HCT116 (cell line): ENCODE data around the gene CCL28. TPM values are rescaled to one million over a fixed set of nuclear protein-coding genes. Genes with fewer than 3 reads are reported as not detected.
"Not testable (repeated sequence)": the region's sequence is repeated elsewhere in the genome, so short reads cannot be mapped to it uniquely, and the experiment has no call there.

Experiments used
- ATAC-seq: fragments of 200-7000 bp; cut with Tn5 transposase; 2 replicates; pipeline ENCODE4 v1.9.1; 2020; ENCODE audit warnings: mild to moderate bottlenecking, moderate library complexity
- BruUV-seq: library from RNA; stranded (reverse); fragments of 400-500 nt; replicated peaks from 2 replicates; lab custom pipeline; 2021; lab: Mats Ljungman, UMichigan
- CTCF ChIA-PET: fragments of 300-600 bp; sonication (Branson Sonifier 250); formaldehyde crosslinking; loops from one replicate; lab custom pipeline; 2021; ENCODE audit warnings: antibody characterized with exemption; lab: Charles Lee
- POLR2A ChIA-PET: fragments of 300-600, 350-600 bp; sonication (Branson Sonifier 250); formaldehyde crosslinking; loops from one replicate; lab custom pipeline; 2021; ENCODE audit warnings: antibody characterized with exemption; lab: Charles Lee
- RAD21 ChIA-PET, 2 experiments: fragments of 300-600 bp; sonication (Branson Sonifier 250); formaldehyde crosslinking; loops; one replicate each; lab custom pipeline; 2023; ENCODE audit warnings: low total read pairs in 2 of 2; ENCODE audit not compliant: uncharacterized antibody in 2 of 2, unreplicated experiment in 2 of 2, low non-redundant PET in 1 of 2; lab: Charles Lee
- DNase-seq: peaks from one replicate; pipeline ENCODE4 v3.0.0-alpha.2; 2010; ENCODE audit warnings: low read depth, low spot score
- H2AFZ ChIP-seq: fragments of 200-600 bp; shearing (Covaris generic), sonication (generic); 2 replicates; pipeline ENCODE4 v1.6.1; 2017; ENCODE audit warnings: low read depth, mixed run types, mixed read lengths, antibody characterized with exemption, low read length; ENCODE audit not compliant: poor library complexity, severe bottlenecking
- H3K27ac ChIP-seq: 2 replicates; pipeline ENCODE4 v1.5.1; 2012; ENCODE audit warnings: low read depth, low read length
- H3K27me3 ChIP-seq: fragments of 200-600 bp; sonication (generic); 2 replicates; pipeline ENCODE4 v1.6.1; 2016; ENCODE audit warnings: mixed run types, low read length, mixed read lengths; ENCODE audit not compliant: insufficient read depth
- H3K36me3 ChIP-seq, 2 experiments: fragments of 200-500 bp in 1 of 2; fragments of 200-600 bp in 1 of 2; sonication (Bioruptor generic) in 1 of 2; sonication (generic) in 1 of 2; 2 replicates each; pipeline versions ENCODE4 v1.5.1 to v1.6.1; 2014 to 2016; ENCODE audit warnings: low read length in 2 of 2, inconsistent platforms in 1 of 2, mixed read lengths in 1 of 2, mixed run types in 1 of 2; ENCODE audit not compliant: insufficient read depth in 2 of 2, control insufficient read depth in 1 of 2
- H3K4me1 ChIP-seq, 2 experiments: fragments of 200-600 bp in 1 of 2; sonication (generic) in 1 of 2; 2 replicates each; pipeline versions ENCODE4 v1.5.1 to v1.6.1; 2012 to 2017; ENCODE audit warnings: low read length in 2 of 2, inconsistent platforms in 1 of 2, mild to moderate bottlenecking in 1 of 2, mixed read lengths in 1 of 2, mixed run types in 1 of 2, moderate library complexity in 1 of 2; ENCODE audit not compliant: insufficient read depth in 2 of 2, control insufficient read depth in 1 of 2
- H3K4me2 ChIP-seq: fragments of 200-600 bp; sonication (generic); 2 replicates; pipeline ENCODE4 v1.6.1; 2017; ENCODE audit warnings: mixed run types, low read length, mixed read lengths
- H3K4me3 ChIP-seq, 2 experiments: fragments of 200-600 bp in 1 of 2; sonication (generic) in 1 of 2; replicated peaks in 1 of 2; 2 replicates each; pipeline ENCODE4 v1.5.1; 2011 to 2016; ENCODE audit warnings: low read length in 2 of 2, control low read depth in 1 of 2, low read depth in 1 of 2, mild to moderate bottlenecking in 1 of 2, mixed read lengths in 1 of 2, mixed run types in 1 of 2
- H3K79me2 ChIP-seq: fragments of 200-600 bp; sonication (generic); 2 replicates; pipeline ENCODE4 v1.6.1; 2017; ENCODE audit warnings: mild to moderate bottlenecking, mixed run types, low read length, moderate library complexity, mixed read lengths; ENCODE audit not compliant: insufficient read depth
- H3K9ac ChIP-seq: fragments of 200-600 bp; sonication (generic); 2 replicates; pipeline ENCODE4 v1.6.1; 2016; ENCODE audit warnings: low read length, mixed read lengths
- H3K9me2 ChIP-seq: fragments of 200-600 bp; sonication (generic), shearing (Covaris generic); 2 replicates; pipeline ENCODE4 v1.6.1; 2017; ENCODE audit warnings: mixed run types, mild to moderate bottlenecking, moderate library complexity; ENCODE audit not compliant: insufficient read depth
- H3K9me3 ChIP-seq, 2 experiments: fragments of 200-500 bp in 1 of 2; fragments of 200-600 bp in 1 of 2; sonication (Bioruptor generic) in 1 of 2; sonication (generic) in 1 of 2; 2 replicates each; pipeline ENCODE4 v1.6.1; 2014 to 2017; ENCODE audit warnings: low read length in 2 of 2, mixed read lengths in 2 of 2, inconsistent platforms in 1 of 2, low read depth in 1 of 2, mild to moderate bottlenecking in 1 of 2, mixed run types in 1 of 2, moderate library complexity in 1 of 2; ENCODE audit not compliant: control insufficient read depth in 1 of 2, insufficient read depth in 1 of 2
- H4K20me1 ChIP-seq: fragments of 200-600 bp; sonication (generic), shearing (Covaris generic); 2 replicates; pipeline ENCODE4 v1.6.1; 2017; ENCODE audit warnings: mixed run types, mild to moderate bottlenecking, moderate library complexity; ENCODE audit not compliant: insufficient read depth
- ATF3 ChIP-seq: IDR thresholded peaks from 2 replicates; pipeline ENCODE4 v1.6.1; 2012
- CBX3 ChIP-seq: IDR thresholded peaks from 2 replicates; pipeline ENCODE4 v1.6.1; 2012; ENCODE audit warnings: low read depth
- ELF1 ChIP-seq: IDR thresholded peaks from 2 replicates; pipeline ENCODE4 v1.6.1; 2012; ENCODE audit warnings: low read depth, borderline replicate concordance
- EZH2phosphoT487 ChIP-seq: fragments of 200-600 bp; IDR thresholded peaks from 2 replicates; pipeline ENCODE4 v1.6.1; 2018; ENCODE audit warnings: antibody characterized with exemption, borderline replicate concordance
- FOSL1 ChIP-seq: IDR thresholded peaks from 2 replicates; pipeline ENCODE4 v1.6.1; 2012; ENCODE audit warnings: low read depth
- POLR2A ChIP-seq: IDR thresholded peaks from 2 replicates; pipeline ENCODE4 v1.7.0; 2011; ENCODE audit warnings: borderline replicate concordance; ENCODE audit not compliant: insufficient read depth, insufficient read length; ENCODE audit errors: extremely low read depth
- POLR2AphosphoS5 ChIP-seq: IDR thresholded peaks from 2 replicates; pipeline ENCODE4 v1.6.1; 2011; ENCODE audit warnings: mild to moderate bottlenecking, low read depth, low read length, moderate library complexity
- SRF ChIP-seq: IDR thresholded peaks from 2 replicates; pipeline ENCODE4 v1.6.1; 2012; ENCODE audit warnings: low read depth
- TCF7L2 ChIP-seq: IDR thresholded peaks from 2 replicates; pipeline ENCODE4 v1.7.0; 2011; ENCODE audit warnings: borderline replicate concordance, inconsistent platforms; ENCODE audit not compliant: insufficient read depth, insufficient read length; ENCODE audit errors: extremely low read depth
- YY1 ChIP-seq: IDR thresholded peaks from 2 replicates; pipeline ENCODE4 v1.6.1; 2011; ENCODE audit warnings: low read length, low read depth, moderate library complexity, mild to moderate bottlenecking; ENCODE audit not compliant: insufficient replicate concordance; ENCODE audit errors: extremely low read depth
- ZFX ChIP-seq: fragments of 450-650 bp; IDR thresholded peaks from 2 replicates; pipeline ENCODE4 v1.6.1; 2017
- intact Hi-C: fragments of 100-400 bp; cut with micrococcal nuclease; formaldehyde crosslinking; loops from 2 replicates; pipeline ENCODE4 v1.10.0; 2022
- total RNA-seq: library from RNA; stranded (reverse); gene quantifications from one replicate; pipeline ENCODE4 v1.2.1, GENCODE V29; 2021; ENCODE audit not compliant: unreplicated experiment

Gene CCL28
- total RNA-seq, 1 experiment from 2014 or later: 0.25 TPM

GRCh38 chr5:43367909-43368669 is 44.1 kb downstream of the CCL28 start:
- Histone ChIP-seq H3K4me1 (no peaks in the 10 kb centered on the region), H3K27me3 (no peaks in the 10 kb centered on the region), H3K4me3 (no peak overlapping the region), H3K9me2 (no peaks in the 10 kb centered on the region), H3K27ac (no peak overlapping the region), H2AFZ (no peak overlapping the region), H3K36me3 (no peaks in the 10 kb centered on the region), H3K9ac (no peak overlapping the region), H3K4me2 (no peak overlapping the region), H4K20me1 (no peaks in the 10 kb centered on the region), H3K79me2 (no peaks in the 10 kb centered on the region), H3K9me3 (no peaks in the 10 kb centered on the region)
- intact Hi-C loops: no loop called here
- TF ChIP-seq TCF7L2: no peak
- no peak for TF ChIP-seq POLR2A
- no peak for TF ChIP-seq SRF
- no peak for TF ChIP-seq EZH2phosphoT487
- no peak for TF ChIP-seq ZFX
- TF ChIP-seq ATF3: no peak
- no peak for TF ChIP-seq ELF1
- TF ChIP-seq YY1: no peak
- ChIA-PET POLR2A (no interaction called here), CTCF (no interaction called here), RAD21 (no interaction called here)
- DNase-seq (no peak), ATAC-seq (no peak)
- BruUV-seq: no TSS peak

GRCh38 chr5:43367453-43367852 is 44.7 kb downstream of the CCL28 start:
- intact Hi-C loops: no loop called here
- no peak for ATAC-seq
- Histone ChIP-seq H3K36me3 (no peaks in the 10 kb centered on the region), H3K4me1 (no peaks in the 10 kb centered on the region), H4K20me1 (no peaks in the 10 kb centered on the region), H3K27me3 (no peaks in the 10 kb centered on the region), H3K27ac (no peak overlapping the region), H3K4me3 (no peak overlapping the region), H3K79me2 (no peaks in the 10 kb centered on the region), H3K9ac (no peak overlapping the region), H3K9me3 (no peaks in the 10 kb centered on the region), H3K9me2 (no peaks in the 10 kb centered on the region), H3K4me2 (no peak overlapping the region), H2AFZ (no peak overlapping the region)
- BruUV-seq: no TSS peak
- DNase-seq: no peak
- ChIA-PET CTCF (no interaction called here), RAD21 (no interaction called here), POLR2A (no interaction called here)
- TF ChIP-seq TCF7L2 (no peak), FOSL1 (no peak), CBX3 (no peak), POLR2AphosphoS5 (no peak)

GRCh38 chr5:43366680-43367246 is 45.4 kb downstream of the CCL28 start:
- H3K9me2 ChIP-seq, H3K27ac ChIP-seq, H3K4me3 ChIP-seq, H3K4me2 ChIP-seq, H3K79me2 ChIP-seq, H2AFZ ChIP-seq, ATAC-seq, H3K4me1 ChIP-seq, POLR2A ChIA-PET, intact Hi-C loops, H3K9ac ChIP-seq, DNase-seq, CTCF ChIA-PET, BruUV-seq, H3K9me3 ChIP-seq, RAD21 ChIA-PET, H4K20me1 ChIP-seq, H3K27me3 ChIP-seq, H3K36me3 ChIP-seq: not testable (repeated sequence)
